HFFc6 (cell line): ENCODE results near the gene CLPTM1L. TPM values are rescaled to one million over a fixed set of nuclear protein-coding genes. Genes with fewer than 3 reads are reported as not detected.

Experiments
- DNase-seq: peaks from one replicate; pipeline ENCODE4 v3.0.0-alpha.2; 2018
- H3K27ac Mint-ChIP-seq: 2 replicates; pipeline ENCODE4 v1.8.0; 2020; ENCODE audit warnings: mild to moderate bottlenecking, mixed read lengths
- H3K27me3 Mint-ChIP-seq: 2 replicates; pipeline ENCODE4 v1.8.0; 2021; ENCODE audit warnings: mild to moderate bottlenecking, moderate library complexity, mixed read lengths; ENCODE audit not compliant: insufficient read depth
- H3K36me3 Mint-ChIP-seq: 2 replicates; pipeline ENCODE4 v1.8.0; 2021; ENCODE audit warnings: low read depth, mixed read lengths
- H3K4me1 Mint-ChIP-seq: 2 replicates; pipeline ENCODE4 v1.8.0; 2020; ENCODE audit warnings: low read depth, mixed read lengths
- H3K4me3 Mint-ChIP-seq: 2 replicates; pipeline ENCODE4 v1.8.0; 2020; ENCODE audit warnings: mild to moderate bottlenecking, moderate library complexity, mixed read lengths
- H3K9me3 Mint-ChIP-seq: 2 replicates; pipeline ENCODE4 v1.8.0; 2020; ENCODE audit warnings: mild to moderate bottlenecking, mixed read lengths
- total RNA-seq, 6 experiments: library from RNA; stranded (reverse); fragmentation: NEBNext Ultra II Directional; extraction: Animal tissue kit (Norgen Biotek cat#: 25700); gene quantifications; 2 replicates in 1 of 6; 3 replicates in 5 of 6; pipeline ENCODE4 v1.2.3, GENCODE V29; 2021
- TF ChIP-seq, protein P1 (sequence below): fragments of 200-600 bp; sonication (generic); IDR thresholded peaks from 2 replicates; pipeline ENCODE4 v1.5.0; 2021; ENCODE audit warnings: antibody characterized with exemption, mild to moderate bottlenecking

CLPTM1L gene
- total RNA-seq, 6 experiments from 2014 or later, result 119 to 164 (median 143) TPM

DNA sequence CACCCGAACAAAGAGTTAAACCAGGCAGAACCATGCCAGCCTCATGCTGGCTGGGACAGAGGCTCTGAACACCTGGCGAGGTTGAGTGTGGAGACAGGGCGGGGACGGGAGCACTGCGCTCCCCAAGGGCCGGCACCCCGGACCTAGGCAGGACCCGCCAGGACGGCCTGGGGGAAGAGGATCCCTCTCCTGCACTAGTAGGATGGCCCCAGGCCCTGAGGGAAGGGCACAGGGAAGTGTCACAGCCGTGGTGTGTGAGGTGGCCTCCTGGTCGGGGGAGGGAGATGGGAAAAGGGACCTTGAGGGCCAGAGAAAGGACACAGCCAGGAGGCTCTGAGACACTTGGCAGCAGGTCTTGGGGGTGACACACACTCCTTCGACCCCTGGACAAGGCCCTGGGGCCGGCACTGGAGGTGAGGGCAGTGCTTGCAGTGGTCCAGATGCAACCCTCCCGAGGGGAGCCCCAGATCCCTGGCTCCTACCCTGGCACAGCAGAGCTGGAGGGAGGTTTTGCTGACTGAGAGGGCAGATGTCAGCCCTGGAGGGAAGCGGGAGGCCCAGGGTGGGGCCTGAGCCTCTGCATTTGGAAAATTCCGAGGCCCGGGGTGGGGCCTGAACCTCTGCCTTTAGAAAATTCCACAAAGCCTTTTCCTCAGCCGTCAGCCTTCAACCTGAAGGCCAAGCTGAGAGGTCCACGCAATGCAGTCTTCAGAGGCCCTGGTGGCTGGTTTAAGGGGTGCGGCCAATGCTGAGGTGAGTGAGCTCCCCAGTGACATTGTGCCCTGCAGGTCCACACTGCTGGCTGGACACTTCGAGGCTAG lies 25.3 kb downstream of the CLPTM1L start:
- Mint-ChIP-seq H3K9me3 (no peaks in the 10 kb centered on the region), H3K27ac (no peak overlapping the region), H3K4me3 (no peak overlapping the region), H3K27me3 (peaks cover 3% of the 10 kb centered on the region), H3K4me1 (no peaks in the 10 kb centered on the region), H3K36me3 (peaks cover 12% of the 10 kb centered on the region)
- TF ChIP-seq, protein P1, sequence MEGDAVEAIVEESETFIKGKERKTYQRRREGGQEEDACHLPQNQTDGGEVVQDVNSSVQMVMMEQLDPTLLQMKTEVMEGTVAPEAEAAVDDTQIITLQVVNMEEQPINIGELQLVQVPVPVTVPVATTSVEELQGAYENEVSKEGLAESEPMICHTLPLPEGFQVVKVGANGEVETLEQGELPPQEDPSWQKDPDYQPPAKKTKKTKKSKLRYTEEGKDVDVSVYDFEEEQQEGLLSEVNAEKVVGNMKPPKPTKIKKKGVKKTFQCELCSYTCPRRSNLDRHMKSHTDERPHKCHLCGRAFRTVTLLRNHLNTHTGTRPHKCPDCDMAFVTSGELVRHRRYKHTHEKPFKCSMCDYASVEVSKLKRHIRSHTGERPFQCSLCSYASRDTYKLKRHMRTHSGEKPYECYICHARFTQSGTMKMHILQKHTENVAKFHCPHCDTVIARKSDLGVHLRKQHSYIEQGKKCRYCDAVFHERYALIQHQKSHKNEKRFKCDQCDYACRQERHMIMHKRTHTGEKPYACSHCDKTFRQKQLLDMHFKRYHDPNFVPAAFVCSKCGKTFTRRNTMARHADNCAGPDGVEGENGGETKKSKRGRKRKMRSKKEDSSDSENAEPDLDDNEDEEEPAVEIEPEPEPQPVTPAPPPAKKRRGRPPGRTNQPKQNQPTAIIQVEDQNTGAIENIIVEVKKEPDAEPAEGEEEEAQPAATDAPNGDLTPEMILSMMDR, result peak; percentile 29; the same call in 1 of the 2 replicates
- no peak for DNase-seq

DNA sequence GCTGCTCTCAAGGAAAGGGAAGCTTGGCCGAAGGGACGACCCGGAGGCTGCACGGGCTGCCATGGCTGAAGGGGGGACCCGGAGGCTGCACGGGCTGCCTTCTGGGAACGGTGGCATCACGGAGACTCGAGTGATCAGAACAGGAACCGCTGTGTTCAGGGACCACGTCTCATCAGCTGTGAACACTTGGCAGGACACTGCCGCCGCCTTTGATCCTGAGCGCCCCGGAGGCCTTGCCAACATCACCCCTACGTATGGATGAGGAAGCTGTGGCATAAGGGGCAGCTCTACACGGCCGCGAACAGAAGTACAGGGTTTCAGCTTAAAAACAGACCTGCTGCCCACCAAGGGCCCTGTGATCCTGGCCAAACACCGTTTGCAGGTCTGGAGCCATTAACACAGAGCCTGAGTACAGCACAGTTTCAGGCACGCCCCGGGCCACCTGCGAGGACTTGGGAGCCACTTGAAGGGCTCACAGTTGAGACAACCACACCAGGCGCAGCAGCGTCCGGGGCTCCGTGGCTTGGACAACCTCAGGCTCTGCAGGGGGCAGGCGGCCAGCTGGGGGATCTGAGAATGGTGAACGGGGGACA lies 26.1 kb downstream of the CLPTM1L start:
- TF ChIP-seq, protein P1, result no peak
- Mint-ChIP-seq H3K4me3 (no peak overlapping the region), H3K4me1 (no peaks in the 10 kb centered on the region), H3K36me3 (peaks cover 12% of the 10 kb centered on the region), H3K9me3 (no peaks in the 10 kb centered on the region), H3K27me3 (peaks cover 3% of the 10 kb centered on the region), H3K27ac (no peak overlapping the region)
- DNase-seq, result no peak

DNA sequence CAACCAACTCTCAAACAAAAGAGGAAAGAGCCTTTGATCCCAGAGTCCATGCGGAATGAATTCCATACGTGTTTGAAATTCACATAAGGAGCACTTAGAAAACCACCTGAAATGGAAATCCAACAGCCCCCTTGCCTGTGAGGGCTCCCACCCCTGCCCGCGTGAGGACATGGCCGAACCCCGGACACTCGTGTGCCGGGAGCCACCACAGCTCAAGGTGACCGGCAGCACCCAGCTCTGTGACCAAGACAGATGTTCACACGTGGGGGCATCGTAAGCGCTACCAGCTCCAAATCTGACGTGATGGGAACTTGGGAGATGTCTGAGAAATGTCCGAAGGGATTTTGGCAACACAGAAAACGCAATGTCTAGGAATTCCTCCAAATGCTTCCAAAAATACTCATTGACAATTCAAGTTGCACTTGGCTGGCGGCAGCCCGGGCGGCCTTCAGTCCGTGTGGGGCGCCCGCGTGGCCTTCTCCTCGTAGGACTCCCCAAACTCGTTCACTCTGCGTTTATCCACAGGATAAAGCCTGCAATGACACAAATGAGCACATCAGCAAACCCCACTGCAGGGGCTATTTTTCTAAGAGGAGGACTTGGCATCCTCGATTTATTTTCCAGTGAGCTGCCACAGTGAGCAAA lies 26.9 kb downstream of the CLPTM1L start:
- no peaks in the 10 kb centered on the region for H3K9me3 Mint-ChIP-seq
- no peak for DNase-seq
- no peak overlapping the region for H3K27ac Mint-ChIP-seq
- peaks cover 3% of the 10 kb centered on the region for H3K27me3 Mint-ChIP-seq
- H3K4me1 Mint-ChIP-seq, result peaks cover 2% of the 10 kb centered on the region
- H3K36me3 Mint-ChIP-seq, result peaks cover 12% of the 10 kb centered on the region
- TF ChIP-seq, protein P1, result no peak
- no peak overlapping the region for H3K4me3 Mint-ChIP-seq

DNA sequence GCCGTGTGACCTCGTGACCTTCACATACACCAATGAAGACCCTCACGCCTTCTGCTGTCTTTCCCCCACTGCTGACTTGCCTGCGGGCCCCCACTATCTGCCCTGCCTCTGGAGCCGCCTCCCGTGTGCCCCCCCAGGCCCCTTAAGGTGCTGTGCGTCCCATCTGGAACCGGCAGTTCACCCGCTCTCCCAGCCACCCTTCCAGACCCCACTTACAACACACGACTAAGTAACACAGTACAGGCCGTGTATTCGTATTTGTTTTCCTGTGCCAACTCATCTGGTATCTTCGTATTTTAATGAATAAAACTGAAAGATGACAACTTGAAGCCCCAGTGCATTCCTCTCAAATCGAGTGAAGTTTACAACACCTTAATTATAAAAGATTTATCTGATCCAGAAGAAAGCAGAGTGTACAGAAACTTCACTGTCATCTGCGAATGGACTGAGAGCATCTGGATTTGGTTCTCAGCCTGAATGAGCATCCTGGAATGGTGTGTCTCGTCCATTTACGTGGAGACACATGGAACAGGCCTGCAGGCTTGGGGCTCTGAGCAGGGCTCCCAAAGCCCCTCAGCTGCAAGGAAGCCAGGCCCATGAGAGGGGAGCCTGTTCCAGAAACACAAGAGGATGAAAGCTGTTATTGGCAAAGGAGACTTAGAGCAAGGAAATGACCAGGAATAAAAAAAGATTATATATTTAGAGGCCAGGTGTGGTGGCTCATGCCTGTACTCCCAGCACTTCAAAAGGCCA lies 28.1 kb downstream of the CLPTM1L start:
- H3K27ac Mint-ChIP-seq, result peak overlapping the region; percentile 15; the same call in 1 of the 2 replicates
- H3K9me3 Mint-ChIP-seq, result peaks cover 2% of the 10 kb centered on the region; the same call in 1 of the 2 replicates
- no peak overlapping the region for H3K4me3 Mint-ChIP-seq
- peaks cover 8% of the 10 kb centered on the region for H3K27me3 Mint-ChIP-seq
- peaks cover 12% of the 10 kb centered on the region for H3K36me3 Mint-ChIP-seq
- no peak for DNase-seq
- TF ChIP-seq, protein P1, result no peak
- H3K4me1 Mint-ChIP-seq, result peaks cover 6% of the 10 kb centered on the region
